OCI-LY1 (cell line): ENCODE measurements around the gene MFSD11.

ENCODE experiments used
- CTCF ChIP-seq: fragments of 200-600 bp; sonication (generic), shearing (Covaris generic); IDR thresholded peaks from 2 replicates; pipeline ENCODE4 v1.5.1; 2017; ENCODE audit warnings: mild to moderate bottlenecking, antibody characterized with exemption, low read length, moderate library complexity, mixed read lengths
- EZH2 ChIP-seq: fragments of 200-600 bp; sonication (generic), shearing (Covaris generic); IDR thresholded peaks from 2 replicates; pipeline ENCODE4 v1.8.0; 2017; ENCODE audit warnings: borderline replicate concordance, mixed run types, mild to moderate bottlenecking, antibody characterized with exemption, low read length, moderate library complexity, mixed read lengths

- TF ChIP-seq CTCF (no peak), EZH2 (no peak)
Measured at GRCh38 chr17:76727745-76728456, 10.0 kb upstream of the MFSD11 start.
